GM23338 (cell line): ENCODE results near the gene ACSF2.

ENCODE experiments used
- CREB1 ChIP-seq: fragments of 250-450 bp; sonication (Bioruptor Pico); IDR thresholded peaks from 2 replicates; pipeline ENCODE4 v1.5.0; 2020; ENCODE audit warnings: low read depth, mild to moderate bottlenecking, moderate library complexity
- CTCF ChIP-seq, 2 experiments: fragments of 200-600 bp in 1 of 2; sonication (generic) in 1 of 2; conservative IDR thresholded peaks; 2 replicates each; pipeline versions ENCODE4 v1.5.1 to v1.6.1; 2016 to 2017; ENCODE audit warnings: antibody characterized with exemption in 2 of 2, low read depth in 2 of 2, mild to moderate bottlenecking in 2 of 2, moderate library complexity in 1 of 2
- ETS1 ChIP-seq: IDR thresholded peaks from 2 replicates; pipeline ENCODE4 v1.6.1; 2016; ENCODE audit warnings: antibody characterized with exemption
- EZH2 ChIP-seq: fragments of 200-600 bp; sonication (generic); IDR thresholded peaks from one replicate; pipeline ENCODE4 v1.8.0; 2017; ENCODE audit warnings: antibody characterized with exemption, mild to moderate bottlenecking, low read depth; ENCODE audit not compliant: unreplicated experiment
- EZH2phosphoT487 ChIP-seq: fragments of 200-600 bp; sonication (generic); IDR thresholded peaks from one replicate; pipeline ENCODE4 v1.8.1; 2018; ENCODE audit warnings: antibody characterized with exemption; ENCODE audit not compliant: unreplicated experiment
- JUNB ChIP-seq: IDR thresholded peaks from one replicate; pipeline ENCODE4 v1.6.1; 2016; ENCODE audit warnings: antibody characterized with exemption; ENCODE audit not compliant: unreplicated experiment
- NANOG ChIP-seq: IDR thresholded peaks from 2 replicates; pipeline ENCODE4 v1.6.1; 2016; ENCODE audit warnings: antibody characterized with exemption, borderline replicate concordance
- POLR2AphosphoS5 ChIP-seq: IDR thresholded peaks from 2 replicates; pipeline ENCODE4 v1.6.1; 2016; ENCODE audit warnings: antibody characterized with exemption, low read depth
- REST ChIP-seq: IDR thresholded peaks from one replicate; pipeline ENCODE4 v1.6.1; 2018; ENCODE audit warnings: antibody characterized with exemption; ENCODE audit not compliant: unreplicated experiment
- STAT1 ChIP-seq: IDR thresholded peaks from one replicate; pipeline ENCODE4 v1.6.1; 2016; ENCODE audit warnings: antibody characterized with exemption; ENCODE audit not compliant: unreplicated experiment
- ZNF114 ChIP-seq: fragments of 250-450 bp; sonication (Bioruptor Pico); IDR thresholded peaks from 2 replicates; pipeline ENCODE4 v1.5.0; 2020; ENCODE audit warnings: mild to moderate bottlenecking, moderate library complexity
- ZNF331 ChIP-seq: fragments of 250-450 bp; sonication (Bioruptor Pico); IDR thresholded peaks from 2 replicates; pipeline ENCODE4 v1.5.0; 2020; ENCODE audit warnings: low read depth, mild to moderate bottlenecking, moderate library complexity
- ZNF462 ChIP-seq: fragments of 250-450 bp; sonication (Bioruptor Pico); IDR thresholded peaks from 2 replicates; pipeline ENCODE4 v1.5.0; 2020; ENCODE audit warnings: mild to moderate bottlenecking, moderate library complexity

- TF ChIP-seq CTCF (conservative IDR thresholded peaks at IDR 0.05; ENCODE audit: low read depth in 2 of 2) (no peak), POLR2AphosphoS5 (no peak), CREB1 (no peak), EZH2 (no peak), REST (no peak), STAT1 (no peak), EZH2phosphoT487 (no peak), ZNF462 (CRISPR knock-in tag) (no peak), ETS1 (no peak), NANOG (no peak), ZNF114 (CRISPR knock-in tag) (no peak), JUNB (no peak), ZNF331 (no peak)
These were observed 31.3 kb upstream of the ACSF2 start for GRCh38 chr17:50394711-50395110.
